GM12878 (cell line): ENCODE data around the gene CDYL2. TPM values are rescaled to one million over a fixed set of nuclear protein-coding genes. Genes with fewer than 3 reads are reported as not detected.

ENCODE experiments used
- ATAC-seq: fragments of 200-7000 bp; cut with Tn5 transposase; 3 replicates; pipeline ENCODE4 v1.9.1; 2020; ENCODE audit warnings: mild to moderate bottlenecking, moderate library complexity
- BruUV-seq: library from RNA; stranded (reverse); fragments of 400-500 nt; replicated peaks from 2 replicates; lab custom pipeline; 2021; lab: Mats Ljungman, UMichigan
- CTCF ChIA-PET: fragments of 300-600 bp; sonication (Branson Sonifier 250); formaldehyde crosslinking; extraction: SDS; loops from one replicate; lab custom pipeline; 2021; ENCODE audit warnings: inconsistent platforms; lab: Yijun Ruan, JAX
- POLR2A ChIA-PET: fragments of 350-600 bp; formaldehyde crosslinking; extraction: SDS; loops from one replicate; lab custom pipeline; 2021; ENCODE audit warnings: inconsistent platforms; lab: Charles Lee
- RAD21 ChIA-PET: fragments of 300-600 bp; sonication (Branson Sonifier 250); formaldehyde crosslinking; loops from one replicate; lab custom pipeline; 2023; ENCODE audit warnings: antibody characterized with exemption; ENCODE audit not compliant: unreplicated experiment; lab: Charles Lee
- SMC1A ChIA-PET: fragments of 300-600 bp; sonication (Branson Sonifier 250); formaldehyde crosslinking; loops from one replicate; lab custom pipeline; 2023; ENCODE audit not compliant: unreplicated experiment, uncharacterized antibody; lab: Charles Lee
- DNase-seq: peaks from one replicate; pipeline ENCODE4 v3.0.0-alpha.2; 2011; ENCODE audit warnings: low read depth, low spot score
- FAIRE-seq: peaks from 3 replicates; lab custom pipeline; 2011; peaks lifted over from hg19 to GRCh38; lab: Jason Lieb, UNC
- H2AFZ ChIP-seq: 2 replicates; pipeline ENCODE4 v1.6.0; 2011; ENCODE audit warnings: low read depth, low read length, control low read depth; ENCODE audit not compliant: control insufficient read depth
- H3K27ac ChIP-seq: 2 replicates; pipeline ENCODE4 v1.5.1; 2011; ENCODE audit warnings: control low read depth; ENCODE audit not compliant: control insufficient read depth, insufficient read depth
- H3K27me3 ChIP-seq, 2 experiments: replicated peaks in 1 of 2; 2 replicates each; pipeline versions ENCODE4 v1.6.0 to v1.6.1; 2011; ENCODE audit warnings: low read length in 1 of 2; ENCODE audit not compliant: control insufficient read depth in 2 of 2, insufficient read depth in 2 of 2
- H3K36me3 ChIP-seq, 2 experiments: 2 replicates each; pipeline ENCODE4 v1.5.1; 2011; ENCODE audit warnings: low read length in 1 of 2; ENCODE audit not compliant: control insufficient read depth in 2 of 2, insufficient read depth in 2 of 2
- H3K4me1 ChIP-seq: 2 replicates; pipeline ENCODE4 v1.6.1; 2011; ENCODE audit warnings: mild to moderate bottlenecking, low read length, moderate library complexity, mixed read lengths; ENCODE audit not compliant: control insufficient read depth, insufficient read depth
- H3K4me2 ChIP-seq: 2 replicates; pipeline ENCODE4 v1.6.0; 2011; ENCODE audit warnings: control low read depth; ENCODE audit not compliant: control insufficient read depth, insufficient read depth
- H3K4me3 ChIP-seq: fragments of 200-600 bp; sonication (generic); 2 replicates; pipeline ENCODE4 v1.5.1; 2016
- H3K79me2 ChIP-seq: 2 replicates; pipeline ENCODE4 v1.6.0; 2011; ENCODE audit warnings: low read length; ENCODE audit not compliant: control insufficient read depth, insufficient read depth
- H3K9ac ChIP-seq: 2 replicates; pipeline ENCODE4 v1.8.0; 2011; ENCODE audit warnings: low read length, control low read depth, mixed read lengths; ENCODE audit not compliant: control insufficient read depth, insufficient read depth
- H3K9me3 ChIP-seq: replicated peaks from 3 replicates; pipeline ENCODE4 v1.5.1; 2011; ENCODE audit warnings: mild to moderate bottlenecking, low read length; ENCODE audit not compliant: control insufficient read depth, insufficient read depth
- H4K20me1 ChIP-seq: 2 replicates; pipeline ENCODE4 v1.6.0; 2011; ENCODE audit not compliant: control insufficient read depth, insufficient read depth
- E4F1 ChIP-seq: fragments of 450-650 bp; IDR thresholded peaks from 2 replicates; pipeline ENCODE4 v1.6.1; 2018; ENCODE audit warnings: borderline replicate concordance, mild to moderate bottlenecking; ENCODE audit not compliant: partially characterized antibody
- NR2C1 ChIP-seq: fragments of 450-650 bp; IDR thresholded peaks from 2 replicates; pipeline ENCODE4 v1.6.1; 2017; ENCODE audit warnings: antibody characterized with exemption, mild to moderate bottlenecking, moderate library complexity
- SREBF2 ChIP-seq: IDR thresholded peaks from 2 replicates; pipeline ENCODE4 v1.6.1; 2012; ENCODE audit warnings: mild to moderate bottlenecking, low read length
- USF2 ChIP-seq: IDR thresholded peaks from 2 replicates; pipeline ENCODE4 v1.6.1; 2011; ENCODE audit warnings: low read depth, low read length, improper control_type of control experiment, borderline replicate concordance
- ZBED1 ChIP-seq: IDR thresholded peaks from 2 replicates; pipeline ENCODE4 v1.6.1; 2016; ENCODE audit warnings: borderline replicate concordance
- WGBS: methylation state at CpG from one replicate; pipeline ENCODE4 v1.1.6; 2016; ENCODE audit warnings: low lambda C conversion rate; ENCODE audit not compliant: insufficient replicate concordance, insufficient coverage; ENCODE audit errors: missing lambda C conversion rate; 5-methylcytosine and 5-hydroxymethylcytosine counted together
- in situ Hi-C: fragments of 300-500 bp; cut with MboI; formaldehyde crosslinking; loops from 9 replicates; pipeline ENCODE4 v1.14.3; 2018; ENCODE audit warnings: mixed read lengths
- intact Hi-C: fragments of 100-400 bp; cut with micrococcal nuclease; formaldehyde crosslinking; loops from one replicate; pipeline ENCODE4 v1.14.2; 2022; ENCODE audit not compliant: unreplicated experiment
- polyA plus RNA-seq, 11 experiments: library from polyadenylated mRNA; depleted of rRNA in 4 of 11; unstranded in 6 of 11; stranded (reverse) in 5 of 11; fragments of >200 nt; fragmentation: Nextera tagmentation in 4 of 11; fragmentation: Illumina TruSeq in 1 of 11; extraction: Ambion mirVana in 4 of 11; extraction: Trizol in 1 of 11; gene quantifications; 1 replicate in 1 of 11; 2 replicates in 10 of 11; pipeline versions ENCODE4 v1.2.1 to v1.2.3, GENCODE V29; 2011 to 2016; ENCODE audit warnings: inconsistent platforms in 2 of 11, missing spikeins in 2 of 11, low read depth in 1 of 11
- total RNA-seq, 4 experiments: library from RNA; depleted of rRNA in 3 of 4; stranded (reverse); fragments of >200 nt in 3 of 4; fragmentation: Illumina TruSeq in 1 of 4; extraction: Trizol in 1 of 4; gene quantifications; 2 replicates each; pipeline versions ENCODE4 v1.2.1 to v1.2.3, GENCODE V29; 2013 to 2021
- TF ChIP-seq, protein P1 (sequence below): IDR thresholded peaks from 2 replicates; pipeline ENCODE4 v1.6.1; 2012; ENCODE audit warnings: improper control_type of control experiment, low read depth, low read length; ENCODE audit not compliant: insufficient replicate concordance
- TF ChIP-seq, protein P2 (sequence below): fragments of 450-650 bp; IDR thresholded peaks from 2 replicates; pipeline ENCODE4 v1.6.1; 2017; ENCODE audit warnings: mild to moderate bottlenecking, moderate library complexity
- TF ChIP-seq, protein P3 (sequence below): fragments of 450-650 bp; IDR thresholded peaks from 2 replicates; pipeline ENCODE4 v1.6.1; 2016; ENCODE audit warnings: mild to moderate bottlenecking

The CDYL2 gene
- total and polyA plus RNA-seq, 10 of the 15 experiments (the other 5 are each of a cell fraction or from before 2014, with no cell fraction given) = 0.27 to 22.9 (median 3.9) TPM

- ChIA-PET CTCF (no interaction called here), POLR2A (no interaction called here), SMC1A (no interaction called here), RAD21 (no interaction called here)
- H4K20me1 ChIP-seq = no peaks in the 10 kb centered on the region
- ATAC-seq = no peak
- in situ Hi-C loops (no loop called here), intact Hi-C loops (no loop called here)
- no peaks in the 10 kb centered on the region for H3K79me2 ChIP-seq
- FAIRE-seq = no peak
- no peak overlapping the region for H3K4me3 ChIP-seq
- no peaks in the 10 kb centered on the region; the same call in 2 of the 3 replicates for H3K9me3 ChIP-seq
- H3K4me1 ChIP-seq = peaks cover 5% of the 10 kb centered on the region
- H2AFZ ChIP-seq = no peak overlapping the region
- H3K4me2 ChIP-seq = no peak overlapping the region
- H3K9ac ChIP-seq = no peak overlapping the region
- H3K27ac ChIP-seq = no peak overlapping the region
- no peak for DNase-seq
- 46% methylated on average over 2 of the region's 2 CpGs for WGBS
- H3K27me3 ChIP-seq = no peaks in the 10 kb centered on the region
- H3K36me3 ChIP-seq = no peaks in the 10 kb centered on the region
- no peak for TF ChIP-seq SREBF2
- TF ChIP-seq, protein P1, sequence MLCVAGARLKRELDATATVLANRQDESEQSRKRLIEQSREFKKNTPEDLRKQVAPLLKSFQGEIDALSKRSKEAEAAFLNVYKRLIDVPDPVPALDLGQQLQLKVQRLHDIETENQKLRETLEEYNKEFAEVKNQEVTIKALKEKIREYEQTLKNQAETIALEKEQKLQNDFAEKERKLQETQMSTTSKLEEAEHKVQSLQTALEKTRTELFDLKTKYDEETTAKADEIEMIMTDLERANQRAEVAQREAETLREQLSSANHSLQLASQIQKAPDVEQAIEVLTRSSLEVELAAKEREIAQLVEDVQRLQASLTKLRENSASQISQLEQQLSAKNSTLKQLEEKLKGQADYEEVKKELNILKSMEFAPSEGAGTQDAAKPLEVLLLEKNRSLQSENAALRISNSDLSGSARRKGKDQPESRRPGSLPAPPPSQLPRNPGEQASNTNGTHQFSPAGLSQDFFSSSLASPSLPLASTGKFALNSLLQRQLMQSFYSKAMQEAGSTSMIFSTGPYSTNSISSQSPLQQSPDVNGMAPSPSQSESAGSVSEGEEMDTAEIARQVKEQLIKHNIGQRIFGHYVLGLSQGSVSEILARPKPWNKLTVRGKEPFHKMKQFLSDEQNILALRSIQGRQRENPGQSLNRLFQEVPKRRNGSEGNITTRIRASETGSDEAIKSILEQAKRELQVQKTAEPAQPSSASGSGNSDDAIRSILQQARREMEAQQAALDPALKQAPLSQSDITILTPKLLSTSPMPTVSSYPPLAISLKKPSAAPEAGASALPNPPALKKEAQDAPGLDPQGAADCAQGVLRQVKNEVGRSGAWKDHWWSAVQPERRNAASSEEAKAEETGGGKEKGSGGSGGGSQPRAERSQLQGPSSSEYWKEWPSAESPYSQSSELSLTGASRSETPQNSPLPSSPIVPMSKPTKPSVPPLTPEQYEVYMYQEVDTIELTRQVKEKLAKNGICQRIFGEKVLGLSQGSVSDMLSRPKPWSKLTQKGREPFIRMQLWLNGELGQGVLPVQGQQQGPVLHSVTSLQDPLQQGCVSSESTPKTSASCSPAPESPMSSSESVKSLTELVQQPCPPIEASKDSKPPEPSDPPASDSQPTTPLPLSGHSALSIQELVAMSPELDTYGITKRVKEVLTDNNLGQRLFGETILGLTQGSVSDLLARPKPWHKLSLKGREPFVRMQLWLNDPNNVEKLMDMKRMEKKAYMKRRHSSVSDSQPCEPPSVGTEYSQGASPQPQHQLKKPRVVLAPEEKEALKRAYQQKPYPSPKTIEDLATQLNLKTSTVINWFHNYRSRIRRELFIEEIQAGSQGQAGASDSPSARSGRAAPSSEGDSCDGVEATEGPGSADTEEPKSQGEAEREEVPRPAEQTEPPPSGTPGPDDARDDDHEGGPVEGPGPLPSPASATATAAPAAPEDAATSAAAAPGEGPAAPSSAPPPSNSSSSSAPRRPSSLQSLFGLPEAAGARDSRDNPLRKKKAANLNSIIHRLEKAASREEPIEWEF = no peak
- TF ChIP-seq NR2C1 = no peak
- TF ChIP-seq, protein P2, sequence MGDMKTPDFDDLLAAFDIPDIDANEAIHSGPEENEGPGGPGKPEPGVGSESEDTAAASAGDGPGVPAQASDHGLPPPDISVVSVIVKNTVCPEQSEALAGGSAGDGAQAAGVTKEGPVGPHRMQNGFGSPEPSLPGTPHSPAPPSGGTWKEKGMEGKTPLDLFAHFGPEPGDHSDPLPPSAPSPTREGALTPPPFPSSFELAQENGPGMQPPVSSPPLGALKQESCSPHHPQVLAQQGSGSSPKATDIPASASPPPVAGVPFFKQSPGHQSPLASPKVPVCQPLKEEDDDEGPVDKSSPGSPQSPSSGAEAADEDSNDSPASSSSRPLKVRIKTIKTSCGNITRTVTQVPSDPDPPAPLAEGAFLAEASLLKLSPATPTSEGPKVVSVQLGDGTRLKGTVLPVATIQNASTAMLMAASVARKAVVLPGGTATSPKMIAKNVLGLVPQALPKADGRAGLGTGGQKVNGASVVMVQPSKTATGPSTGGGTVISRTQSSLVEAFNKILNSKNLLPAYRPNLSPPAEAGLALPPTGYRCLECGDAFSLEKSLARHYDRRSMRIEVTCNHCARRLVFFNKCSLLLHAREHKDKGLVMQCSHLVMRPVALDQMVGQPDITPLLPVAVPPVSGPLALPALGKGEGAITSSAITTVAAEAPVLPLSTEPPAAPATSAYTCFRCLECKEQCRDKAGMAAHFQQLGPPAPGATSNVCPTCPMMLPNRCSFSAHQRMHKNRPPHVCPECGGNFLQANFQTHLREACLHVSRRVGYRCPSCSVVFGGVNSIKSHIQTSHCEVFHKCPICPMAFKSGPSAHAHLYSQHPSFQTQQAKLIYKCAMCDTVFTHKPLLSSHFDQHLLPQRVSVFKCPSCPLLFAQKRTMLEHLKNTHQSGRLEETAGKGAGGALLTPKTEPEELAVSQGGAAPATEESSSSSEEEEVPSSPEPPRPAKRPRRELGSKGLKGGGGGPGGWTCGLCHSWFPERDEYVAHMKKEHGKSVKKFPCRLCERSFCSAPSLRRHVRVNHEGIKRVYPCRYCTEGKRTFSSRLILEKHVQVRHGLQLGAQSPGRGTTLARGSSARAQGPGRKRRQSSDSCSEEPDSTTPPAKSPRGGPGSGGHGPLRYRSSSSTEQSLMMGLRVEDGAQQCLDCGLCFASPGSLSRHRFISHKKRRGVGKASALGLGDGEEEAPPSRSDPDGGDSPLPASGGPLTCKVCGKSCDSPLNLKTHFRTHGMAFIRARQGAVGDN = no peak
- no peak for TF ChIP-seq E4F1
- TF ChIP-seq, protein P3, sequence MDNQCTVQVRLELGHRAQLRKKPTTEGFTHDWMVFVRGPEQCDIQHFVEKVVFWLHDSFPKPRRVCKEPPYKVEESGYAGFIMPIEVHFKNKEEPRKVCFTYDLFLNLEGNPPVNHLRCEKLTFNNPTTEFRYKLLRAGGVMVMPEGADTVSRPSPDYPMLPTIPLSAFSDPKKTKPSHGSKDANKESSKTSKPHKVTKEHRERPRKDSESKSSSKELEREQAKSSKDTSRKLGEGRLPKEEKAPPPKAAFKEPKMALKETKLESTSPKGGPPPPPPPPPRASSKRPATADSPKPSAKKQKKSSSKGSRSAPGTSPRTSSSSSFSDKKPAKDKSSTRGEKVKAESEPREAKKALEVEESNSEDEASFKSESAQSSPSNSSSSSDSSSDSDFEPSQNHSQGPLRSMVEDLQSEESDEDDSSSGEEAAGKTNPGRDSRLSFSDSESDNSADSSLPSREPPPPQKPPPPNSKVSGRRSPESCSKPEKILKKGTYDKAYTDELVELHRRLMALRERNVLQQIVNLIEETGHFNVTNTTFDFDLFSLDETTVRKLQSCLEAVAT = no peak
- no peak for TF ChIP-seq ZBED1
- no peak for TF ChIP-seq USF2
- no TSS peak for BruUV-seq
Measured at GRCh38 chr16:80592273-80592672, 212.1 kb downstream of the CDYL2 start.
